HEK293T (cell line): ENCODE data around the gene CELF4.

Experiments
- ARNT ChIP-seq: fragments of 450-650 bp; IDR thresholded peaks from 2 replicates; pipeline ENCODE4 v1.6.1; 2017; ENCODE audit warnings: mild to moderate bottlenecking
- BHLHE40 ChIP-seq: fragments of 450-650 bp; IDR thresholded peaks from 2 replicates; pipeline ENCODE4 v1.6.1; 2016; ENCODE audit warnings: mild to moderate bottlenecking, moderate library complexity, borderline replicate concordance
- CTBP1 ChIP-seq: fragments of 450-650 bp; IDR thresholded peaks from 2 replicates; pipeline ENCODE4 v1.6.1; 2016; ENCODE audit warnings: borderline replicate concordance
- ELF4 ChIP-seq: fragments of 450-650 bp; IDR thresholded peaks from 2 replicates; pipeline ENCODE4 v1.6.1; 2017; ENCODE audit warnings: antibody characterized with exemption
- FOXK2 ChIP-seq: fragments of 450-650 bp; IDR thresholded peaks from 2 replicates; pipeline ENCODE4 v1.6.1; 2016; ENCODE audit warnings: mild to moderate bottlenecking
- L3MBTL2 ChIP-seq: fragments of 450-650 bp; conservative IDR thresholded peaks from 2 replicates; pipeline ENCODE4 v1.6.1; 2016; ENCODE audit warnings: mild to moderate bottlenecking
- NFRKB ChIP-seq: fragments of 450-650 bp; IDR thresholded peaks from 2 replicates; pipeline ENCODE4 v1.6.1; 2016; ENCODE audit warnings: mild to moderate bottlenecking, moderate library complexity
- SP1 ChIP-seq: fragments of 450-650 bp; IDR thresholded peaks from 2 replicates; pipeline ENCODE4 v1.6.1; 2017
- TARDBP ChIP-seq: fragments of 450-650 bp; IDR thresholded peaks from 2 replicates; pipeline ENCODE4 v1.6.1; 2016
- ZNF384 ChIP-seq: fragments of 450-650 bp; IDR thresholded peaks from 2 replicates; pipeline ENCODE4 v1.6.1; 2016

DNA sequence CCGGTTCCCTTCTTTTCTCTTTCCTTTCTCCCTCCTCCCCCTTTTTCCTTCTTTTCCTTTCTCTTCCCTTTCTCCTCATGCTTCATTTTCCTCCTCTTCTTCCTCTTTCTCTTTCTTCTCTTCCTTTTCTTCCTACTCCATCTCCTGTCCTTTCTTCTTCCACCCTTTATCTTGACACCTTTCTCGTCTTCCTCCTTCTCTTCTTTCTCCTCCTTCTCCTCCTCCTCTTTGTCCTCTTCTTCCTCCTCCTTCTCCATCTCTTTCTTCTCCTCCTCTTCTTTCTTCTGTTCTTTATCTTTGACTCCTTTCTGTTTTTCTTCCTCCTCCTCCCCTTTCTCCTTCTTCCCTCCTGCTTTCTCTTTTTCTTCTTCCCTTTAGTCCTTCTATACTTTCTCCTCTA lies 53.2 kb downstream of the CELF4 start:
- TF ChIP-seq TARDBP (no peak), FOXK2 (no peak), ARNT (no peak), NFRKB (no peak), BHLHE40 (no peak), SP1 (no peak), CTBP1 (no peak), ELF4 (no peak), L3MBTL2 (no peak), ZNF384 (no peak)
